Ascending aorta (tissue), 2 donors: ENCODE results near the gene XK. TPM values are rescaled to one million over a fixed set of nuclear protein-coding genes. Genes with fewer than 3 reads are reported as not detected.

Experiments used
- DNase-seq, 2 donors: peaks; one replicate each; pipeline ENCODE4 v3.0.0-alpha.2; 2019; ENCODE audit warnings: low spot score in 2 of 2
- H3K27ac ChIP-seq, 2 donors: fragments of 200-600 bp; sonication (generic); one replicate each; pipeline ENCODE4 v1.5.1; 2016 to 2017; ENCODE audit warnings: mild to moderate bottlenecking in 1 of 2
- H3K27me3 ChIP-seq: fragments of 200-600 bp; sonication (generic); one replicate; pipeline ENCODE4 v1.5.1; 2017
- H3K36me3 ChIP-seq, 2 donors: fragments of 200-600 bp; sonication (generic); one replicate each; pipeline ENCODE4 v1.5.1; 2016
- H3K4me1 ChIP-seq, 2 donors: fragments of 200-600 bp; sonication (generic); one replicate each; pipeline ENCODE4 v1.5.1; 2016 to 2017; ENCODE audit warnings: mild to moderate bottlenecking in 1 of 2
- H3K4me3 ChIP-seq, 2 donors: fragments of 200-600 bp; sonication (generic); one replicate each; pipeline ENCODE4 v1.5.1; 2016 to 2017; ENCODE audit warnings: mild to moderate bottlenecking in 1 of 2
- H3K9me3 ChIP-seq, 2 donors: fragments of 200-600 bp; sonication (generic); one replicate each; pipeline ENCODE4 v1.5.1; 2016
- intact Hi-C: fragments of 100-400 bp; cut with DNase I; formaldehyde crosslinking; loops from one replicate; pipeline ENCODE4 v1.15.1; 2023
- total RNA-seq: library from RNA; depleted of rRNA; stranded (reverse); fragments of >200 nt; gene quantifications from one replicate; pipeline ENCODE4 v1.1.0, GENCODE V29; 2016
- TF ChIP-seq, protein P1 (sequence below), 3 experiments: fragments of 200-600 bp in 2 of 3; fragments of 450-650 bp in 1 of 3; sonication (generic) in 2 of 3; IDR thresholded peaks; one replicate each; pipeline ENCODE4 v1.5.1; 2016 to 2019; ENCODE audit warnings: antibody characterized with exemption in 3 of 3, mild to moderate bottlenecking in 1 of 3, moderate library complexity in 1 of 3

XK gene
- total RNA-seq, 1 donor from 2014 or later: 0.53 TPM

- H3K36me3 ChIP-seq: no peaks in the 10 kb centered on the region
- intact Hi-C loops: loop anchor here (5.0 to 10.0 kb wide), 3 partner anchors 81 to 418 kb away; no protein-coding TSS in a partner anchor
Measured at GRCh38 chrX:37746218-37746941, 60.8 kb downstream of the XK start.

GRCh38 chrX:37746951-37747350 is 61.4 kb downstream of the XK start:
- TF ChIP-seq, protein P1, sequence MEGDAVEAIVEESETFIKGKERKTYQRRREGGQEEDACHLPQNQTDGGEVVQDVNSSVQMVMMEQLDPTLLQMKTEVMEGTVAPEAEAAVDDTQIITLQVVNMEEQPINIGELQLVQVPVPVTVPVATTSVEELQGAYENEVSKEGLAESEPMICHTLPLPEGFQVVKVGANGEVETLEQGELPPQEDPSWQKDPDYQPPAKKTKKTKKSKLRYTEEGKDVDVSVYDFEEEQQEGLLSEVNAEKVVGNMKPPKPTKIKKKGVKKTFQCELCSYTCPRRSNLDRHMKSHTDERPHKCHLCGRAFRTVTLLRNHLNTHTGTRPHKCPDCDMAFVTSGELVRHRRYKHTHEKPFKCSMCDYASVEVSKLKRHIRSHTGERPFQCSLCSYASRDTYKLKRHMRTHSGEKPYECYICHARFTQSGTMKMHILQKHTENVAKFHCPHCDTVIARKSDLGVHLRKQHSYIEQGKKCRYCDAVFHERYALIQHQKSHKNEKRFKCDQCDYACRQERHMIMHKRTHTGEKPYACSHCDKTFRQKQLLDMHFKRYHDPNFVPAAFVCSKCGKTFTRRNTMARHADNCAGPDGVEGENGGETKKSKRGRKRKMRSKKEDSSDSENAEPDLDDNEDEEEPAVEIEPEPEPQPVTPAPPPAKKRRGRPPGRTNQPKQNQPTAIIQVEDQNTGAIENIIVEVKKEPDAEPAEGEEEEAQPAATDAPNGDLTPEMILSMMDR (IDR thresholded peaks at IDR 0.05): no peak
- Histone ChIP-seq H3K4me1 (no peaks in the 10 kb centered on the region), H3K27me3 (no peaks in the 10 kb centered on the region), H3K36me3 (no peaks in the 10 kb centered on the region), H3K4me3 (no peak overlapping the region), H3K27ac (no peak overlapping the region), H3K9me3 (no peaks in the 10 kb centered on the region)
- DNase-seq: no peak
- intact Hi-C loops: loop anchor here (5.0 to 10.0 kb wide), 3 partner anchors 80 to 418 kb away; no protein-coding TSS in a partner anchor

More at GRCh38 chrX:37746218-37746941, 60.8 kb downstream of the XK start:
- TF ChIP-seq, protein P1 (IDR thresholded peaks at IDR 0.05): no peak
- no peaks in the 10 kb centered on the region for H3K4me1 ChIP-seq
- no peak overlapping the region for H3K27ac ChIP-seq
- no peaks in the 10 kb centered on the region for H3K9me3 ChIP-seq
- no peak overlapping the region for H3K4me3 ChIP-seq
- DNase-seq: no peak
- H3K27me3 ChIP-seq: no peaks in the 10 kb centered on the region

GRCh38 chrX:37752281-37752680 is 66.7 kb downstream of the XK start:
- no peaks in the 10 kb centered on the region for H3K4me1 ChIP-seq
- DNase-seq: no peak
- H3K27ac ChIP-seq: no peak overlapping the region
- H3K4me3 ChIP-seq: no peak overlapping the region
- intact Hi-C loops: no loop called here
- no peaks in the 10 kb centered on the region for H3K27me3 ChIP-seq
- H3K36me3 ChIP-seq: no peaks in the 10 kb centered on the region
- TF ChIP-seq, protein P1 (IDR thresholded peaks at IDR 0.05): no peak
- H3K9me3 ChIP-seq: no peaks in the 10 kb centered on the region

- intact Hi-C loops: no loop called here
- no peak overlapping the region for H3K4me3 ChIP-seq
- H3K9me3 ChIP-seq: no peaks in the 10 kb centered on the region
- no peaks in the 10 kb centered on the region for H3K27me3 ChIP-seq
- H3K4me1 ChIP-seq: no peaks in the 10 kb centered on the region
- TF ChIP-seq, protein P1 (IDR thresholded peaks at IDR 0.05): no peak
- no peak overlapping the region for H3K27ac ChIP-seq
- DNase-seq: no peak
- H3K36me3 ChIP-seq: no peaks in the 10 kb centered on the region
Measured at GRCh38 chrX:37752936-37753335, 67.3 kb downstream of the XK start.

- no peaks in the 10 kb centered on the region for H3K4me1 ChIP-seq
- no peak for DNase-seq
- H3K36me3 ChIP-seq: no peaks in the 10 kb centered on the region
- intact Hi-C loops: no loop called here
- no peak overlapping the region for H3K4me3 ChIP-seq
- TF ChIP-seq, protein P1 (IDR thresholded peaks at IDR 0.05): no peak
- H3K9me3 ChIP-seq: no peaks in the 10 kb centered on the region
- no peaks in the 10 kb centered on the region for H3K27me3 ChIP-seq
- H3K27ac ChIP-seq: no peak overlapping the region
Measured at GRCh38 chrX:37753384-37753783, 67.8 kb downstream of the XK start.
